Neutrophil (primary cell): ENCODE data around the gene ZNF778.

Experiments
- H3K27ac ChIP-seq: fragments of 200-600 bp; sonication (generic); 2 replicates; pipeline ENCODE4 v1.5.1; 2016; ENCODE audit warnings: mild to moderate bottlenecking, moderate library complexity
- H3K27me3 ChIP-seq: fragments of 200-600 bp; sonication (generic); 2 replicates; pipeline ENCODE4 v1.6.0; 2016; ENCODE audit warnings: mild to moderate bottlenecking
- H3K36me3 ChIP-seq: fragments of 200-600 bp; sonication (generic); 2 replicates; pipeline ENCODE4 v1.5.1; 2017
- H3K4me1 ChIP-seq, 2 experiments: fragments of 200-600 bp in 1 of 2; sonication (generic) in 1 of 2; 1 replicate in 1 of 2; 2 replicates in 1 of 2; pipeline versions ENCODE4 v1.5.1 to v1.6.1; 2013 to 2016; ENCODE audit warnings: low read depth in 1 of 2, low read length in 1 of 2, mild to moderate bottlenecking in 1 of 2, moderate library complexity in 1 of 2; ENCODE audit not compliant: control insufficient read depth in 1 of 2, insufficient read depth in 1 of 2
- H3K4me3 ChIP-seq, 2 experiments: fragments of 200-600 bp in 1 of 2; sonication (generic) in 1 of 2; 1 replicate in 1 of 2; 2 replicates in 1 of 2; pipeline ENCODE4 v1.5.1; 2013 to 2016; ENCODE audit warnings: low read depth in 1 of 2, low read length in 1 of 2, mild to moderate bottlenecking in 1 of 2, moderate library complexity in 1 of 2
- H3K9me3 ChIP-seq: fragments of 200-600 bp; sonication (generic); 2 replicates; pipeline ENCODE4 v1.5.1; 2016
- TF ChIP-seq, protein P1 (sequence below): fragments of 200-600 bp; sonication (generic); IDR thresholded peaks from 2 replicates; pipeline ENCODE4 v1.5.1; 2016; ENCODE audit warnings: antibody characterized with exemption

ZNF778 gene

DNA sequence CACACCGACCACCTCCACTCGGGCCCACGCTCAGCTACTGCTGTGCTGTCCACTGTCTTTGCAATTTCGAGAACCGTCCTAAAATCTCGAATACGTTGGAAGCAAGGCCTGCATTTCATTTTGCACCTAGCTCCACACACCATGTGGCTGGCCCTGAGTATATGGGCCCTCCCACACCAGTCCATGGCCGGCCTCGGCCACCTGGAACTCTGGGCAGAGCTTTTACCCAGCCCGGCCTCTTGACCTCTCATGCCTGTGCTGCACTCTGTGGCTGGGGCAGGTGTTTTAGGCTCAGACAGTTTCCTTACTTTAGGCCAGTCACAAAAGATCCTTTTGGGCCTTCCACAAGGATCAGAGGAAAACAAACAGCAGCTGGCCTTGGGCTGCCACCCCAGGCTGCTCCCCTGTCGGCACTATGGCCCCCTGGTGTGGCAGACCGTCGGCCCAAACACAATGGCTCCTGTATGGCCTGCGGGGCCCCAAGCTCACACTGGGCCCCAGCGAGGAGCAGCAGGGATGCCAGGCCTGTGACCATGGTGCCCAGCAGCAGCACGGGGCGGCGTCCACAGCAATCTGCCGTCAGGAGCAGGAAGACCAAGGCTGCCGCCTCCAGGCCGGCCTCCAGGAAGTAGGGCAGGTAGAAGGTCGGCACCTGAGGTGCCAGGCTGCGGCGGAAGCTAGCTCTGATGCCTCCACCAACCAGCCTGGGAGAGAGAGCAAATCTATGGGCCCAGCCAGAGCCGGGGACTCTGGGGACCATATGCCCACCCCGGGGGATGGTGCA, 19.7 kb upstream of the ZNF778 start:
- Histone ChIP-seq H3K36me3 (no peaks in the 10 kb centered on the region), H3K4me3 (no peak overlapping the region), H3K4me1 (peaks cover 21 to 28% of the 10 kb centered on the region in 2 experiments), H3K27ac (no peak overlapping the region), H3K9me3 (no peaks in the 10 kb centered on the region), H3K27me3 (peaks cover 74% of the 10 kb centered on the region)
- TF ChIP-seq, protein P1, sequence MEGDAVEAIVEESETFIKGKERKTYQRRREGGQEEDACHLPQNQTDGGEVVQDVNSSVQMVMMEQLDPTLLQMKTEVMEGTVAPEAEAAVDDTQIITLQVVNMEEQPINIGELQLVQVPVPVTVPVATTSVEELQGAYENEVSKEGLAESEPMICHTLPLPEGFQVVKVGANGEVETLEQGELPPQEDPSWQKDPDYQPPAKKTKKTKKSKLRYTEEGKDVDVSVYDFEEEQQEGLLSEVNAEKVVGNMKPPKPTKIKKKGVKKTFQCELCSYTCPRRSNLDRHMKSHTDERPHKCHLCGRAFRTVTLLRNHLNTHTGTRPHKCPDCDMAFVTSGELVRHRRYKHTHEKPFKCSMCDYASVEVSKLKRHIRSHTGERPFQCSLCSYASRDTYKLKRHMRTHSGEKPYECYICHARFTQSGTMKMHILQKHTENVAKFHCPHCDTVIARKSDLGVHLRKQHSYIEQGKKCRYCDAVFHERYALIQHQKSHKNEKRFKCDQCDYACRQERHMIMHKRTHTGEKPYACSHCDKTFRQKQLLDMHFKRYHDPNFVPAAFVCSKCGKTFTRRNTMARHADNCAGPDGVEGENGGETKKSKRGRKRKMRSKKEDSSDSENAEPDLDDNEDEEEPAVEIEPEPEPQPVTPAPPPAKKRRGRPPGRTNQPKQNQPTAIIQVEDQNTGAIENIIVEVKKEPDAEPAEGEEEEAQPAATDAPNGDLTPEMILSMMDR, result no peak

DNA sequence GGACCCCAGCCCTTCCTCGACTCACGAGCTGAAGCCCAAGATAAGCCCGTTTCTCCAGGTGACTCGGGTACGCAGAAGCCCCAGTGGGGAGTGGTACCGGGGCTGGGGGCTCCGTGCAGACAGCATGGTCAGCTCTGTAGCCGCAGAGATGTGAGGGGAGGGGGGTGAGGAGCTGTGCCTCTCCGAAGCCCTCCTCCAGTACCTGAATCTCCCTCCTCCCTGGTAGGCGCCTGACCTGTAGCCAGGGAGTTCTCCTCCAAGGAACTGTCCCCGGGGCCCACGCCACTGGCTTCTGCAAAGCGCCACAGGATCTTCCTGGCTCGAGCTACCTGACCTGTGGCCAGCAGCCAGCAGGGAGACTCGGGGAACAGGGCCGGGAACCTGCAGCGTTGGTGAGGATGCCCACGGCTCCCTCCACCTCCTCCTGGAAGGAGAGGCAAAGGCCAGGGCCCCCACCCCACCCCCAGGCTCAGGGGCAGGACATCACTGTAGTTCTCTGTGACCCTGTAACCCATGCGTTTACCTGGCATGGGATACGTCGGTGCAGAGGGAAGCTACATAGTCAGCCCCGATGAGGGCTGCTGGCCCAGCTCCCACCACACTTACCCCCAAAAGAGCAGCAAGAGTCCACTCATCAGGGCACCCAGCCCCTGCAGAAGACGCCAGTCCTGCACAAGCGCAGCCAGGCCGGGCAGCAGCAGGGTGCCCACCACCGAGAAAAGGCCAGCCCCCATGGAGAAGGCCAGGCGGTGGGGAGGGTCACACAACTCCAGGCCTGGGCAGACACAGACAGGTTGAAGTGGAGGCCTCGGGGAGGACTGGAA, 18.9 kb upstream of the ZNF778 start:
- Histone ChIP-seq H3K27me3 (peaks cover 75% of the 10 kb centered on the region), H3K9me3 (no peaks in the 10 kb centered on the region), H3K36me3 (no peaks in the 10 kb centered on the region), H3K4me3 (no peak overlapping the region), H3K27ac (no peak overlapping the region), H3K4me1 (peaks cover 21 to 28% of the 10 kb centered on the region in 2 experiments)
- TF ChIP-seq, protein P1, result no peak

DNA sequence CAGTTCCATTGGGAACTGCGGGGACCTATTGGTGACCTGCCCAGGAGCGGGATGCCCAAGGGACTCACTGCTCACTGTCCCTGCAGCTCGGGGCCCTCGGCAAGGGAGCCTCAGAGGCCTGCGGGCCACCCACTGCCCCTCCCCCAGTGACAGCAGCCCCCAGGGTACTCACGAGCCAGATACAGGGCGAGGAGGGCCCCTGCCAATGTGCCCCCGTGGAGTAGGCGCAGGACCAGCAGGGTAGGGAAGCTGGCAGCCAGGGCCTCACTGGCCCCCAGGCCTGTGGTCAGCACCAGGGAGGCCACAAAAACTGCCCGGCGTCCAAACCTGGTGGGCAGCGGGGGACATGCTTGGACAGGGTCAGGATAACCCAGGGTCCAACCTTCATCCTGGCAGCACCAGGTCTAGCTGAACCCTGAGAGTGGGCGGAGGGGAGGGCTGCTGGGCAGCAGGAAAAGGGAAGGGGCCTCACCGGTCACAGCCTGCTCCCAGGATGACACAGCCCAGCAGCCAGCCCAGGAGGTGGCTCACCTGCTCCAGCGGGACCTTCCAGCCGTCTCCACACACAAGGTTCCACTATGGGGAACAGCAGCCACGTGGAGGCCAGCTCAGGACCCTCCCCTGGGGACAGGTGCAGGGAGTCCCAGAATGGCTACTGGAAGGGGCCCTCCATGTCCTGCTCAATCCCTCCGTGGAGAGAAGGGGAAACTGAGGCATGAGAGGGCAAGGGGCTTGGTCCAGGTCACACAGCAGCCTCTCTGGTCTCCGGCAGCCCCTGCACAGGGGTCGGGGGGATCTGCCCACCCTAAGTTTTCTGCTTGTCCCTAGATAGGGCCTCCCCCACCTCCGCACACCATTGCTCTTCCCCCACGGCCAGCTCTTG, 18.0 kb upstream of the ZNF778 start:
- Histone ChIP-seq H3K4me3 (no peak overlapping the region), H3K27me3 (peaks cover 75% of the 10 kb centered on the region), H3K36me3 (no peaks in the 10 kb centered on the region), H3K27ac (no peak overlapping the region), H3K9me3 (no peaks in the 10 kb centered on the region), H3K4me1 (peaks cover 21 to 28% of the 10 kb centered on the region in 2 experiments)
- TF ChIP-seq, protein P1, result no peak

DNA sequence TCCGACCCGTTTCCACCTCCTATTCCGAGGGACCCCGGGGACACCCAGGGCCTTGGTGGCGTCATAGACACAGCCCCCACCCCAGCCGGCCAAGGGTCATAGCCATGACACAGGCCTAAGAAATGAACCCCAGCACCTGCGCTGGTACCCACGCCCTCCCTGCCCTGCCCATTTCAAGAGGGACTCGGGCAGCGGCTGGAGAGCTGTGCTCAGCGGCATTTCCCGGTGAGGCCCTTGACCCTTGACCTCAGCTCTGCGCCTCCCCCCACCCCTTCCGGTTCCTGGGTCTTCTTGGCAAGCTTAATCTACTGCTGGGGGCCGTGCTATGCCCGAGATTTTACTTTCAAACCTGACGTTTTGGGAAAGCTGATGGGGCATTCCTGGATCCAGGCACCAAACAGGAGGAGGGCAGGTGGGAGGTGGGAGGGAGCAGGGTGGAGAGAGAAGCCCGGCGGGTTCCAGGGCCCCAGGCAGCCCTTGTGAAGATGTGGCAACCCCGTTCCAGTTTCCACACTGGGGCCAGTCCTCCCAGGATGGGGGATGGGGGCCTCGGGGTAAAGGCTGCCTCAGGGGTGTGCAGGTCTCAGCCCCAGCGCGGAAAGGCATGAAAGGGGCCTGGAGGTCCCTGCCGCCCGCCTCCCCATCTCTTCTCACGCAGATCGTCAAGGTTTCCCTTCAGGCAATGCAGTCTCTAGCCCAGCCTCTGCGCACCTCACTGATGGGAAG, 17.2 kb upstream of the ZNF778 start, which contains the start of gene SLC22A31:
Gene SLC22A31, minus strand, starts transcription at position 414 of the 726 bp plus-strand sequence. Its CDS starts 36 bp downstream, at position 378.
- Histone ChIP-seq H3K36me3 (no peaks in the 10 kb centered on the region), H3K27me3 (peaks cover 74% of the 10 kb centered on the region), H3K9me3 (no peaks in the 10 kb centered on the region), H3K4me1 (peaks cover 21 to 28% of the 10 kb centered on the region in 2 experiments), H3K27ac (no peak within 1 kb of the TSS), H3K4me3 (peak within 1 kb of the TSS; percentile 47 to 54)
- TF ChIP-seq, protein P1, result no peak
